OCI-LY7 (cell line): Measurements from ENCODE around the gene KLK15. TPM values are rescaled to one million over a fixed set of nuclear protein-coding genes. Genes with fewer than 3 reads are reported as not detected.

ENCODE experiments used
- BruUV-seq: library from RNA; stranded (reverse); fragments of 400-500 nt; replicated peaks from 2 replicates; lab custom pipeline; 2021; lab: Mats Ljungman, UMichigan
- CTCF ChIA-PET: fragments of 300-600 bp; sonication (Branson Sonifier 250); formaldehyde crosslinking; loops from one replicate; lab custom pipeline; 2022; ENCODE audit warnings: antibody characterized with exemption; ENCODE audit not compliant: unreplicated experiment; lab: Charles Lee
- POLR2A ChIA-PET: fragments of 300-600 bp; sonication (Branson Sonifier 250); formaldehyde crosslinking; loops from one replicate; lab custom pipeline; 2022; ENCODE audit warnings: antibody characterized with exemption; lab: Charles Lee
- DNase-seq: peaks from one replicate; pipeline ENCODE4 v3.0.0-alpha.2; 2015; ENCODE audit warnings: low spot score
- H2AFZ ChIP-seq: fragments of 200-600 bp; sonication (generic), shearing (Covaris generic); 2 replicates; pipeline ENCODE4 v1.6.1; 2014; ENCODE audit warnings: mild to moderate bottlenecking, antibody characterized with exemption, low read length, moderate library complexity
- H3K27ac ChIP-seq: fragments of 200-600 bp; sonication (generic); 2 replicates; pipeline ENCODE4 v1.5.1; 2014; ENCODE audit warnings: mixed run types, low read depth, mild to moderate bottlenecking, moderate library complexity, low read length, inconsistent platforms; ENCODE audit not compliant: poor library complexity, severe bottlenecking
- H3K36me3 ChIP-seq: fragments of 200-600 bp; sonication (generic); 2 replicates; pipeline ENCODE4 v1.6.1; 2014; ENCODE audit warnings: mild to moderate bottlenecking, antibody characterized with exemption, low read length, moderate library complexity, mixed read lengths; ENCODE audit not compliant: insufficient read depth
- H3K4me1 ChIP-seq: fragments of 200-600 bp; sonication (generic); 2 replicates; pipeline ENCODE4 v1.5.1; 2014; ENCODE audit warnings: mild to moderate bottlenecking, low read length; ENCODE audit not compliant: insufficient read depth, poor library complexity, severe bottlenecking
- H3K4me2 ChIP-seq: fragments of 200-600 bp; sonication (generic); 2 replicates; pipeline ENCODE4 v1.6.1; 2014; ENCODE audit warnings: mild to moderate bottlenecking, low read length
- H3K4me3 ChIP-seq: fragments of 200-600 bp; sonication (generic); 2 replicates; pipeline ENCODE4 v1.5.1; 2014; ENCODE audit warnings: mild to moderate bottlenecking, low read depth, low read length; ENCODE audit not compliant: poor library complexity, severe bottlenecking
- H3K79me2 ChIP-seq: fragments of 200-600 bp; sonication (generic); 2 replicates; pipeline ENCODE4 v1.6.1; 2016; ENCODE audit warnings: low read depth, mild to moderate bottlenecking, low read length, moderate library complexity, mixed read lengths; ENCODE audit not compliant: insufficient read depth
- H3K9me2 ChIP-seq: fragments of 200-600 bp; sonication (generic); 2 replicates; pipeline ENCODE4 v1.6.1; 2016; ENCODE audit warnings: mild to moderate bottlenecking, low read length, mixed read lengths; ENCODE audit not compliant: insufficient read depth
- H3K9me3 ChIP-seq: fragments of 200-600 bp; sonication (generic); 2 replicates; pipeline ENCODE4 v1.6.1; 2014; ENCODE audit warnings: mild to moderate bottlenecking, mixed run types, low read length, mixed read lengths
- H4K20me1 ChIP-seq: fragments of 200-600 bp; sonication (generic); 2 replicates; pipeline ENCODE4 v1.6.1; 2014; ENCODE audit warnings: mild to moderate bottlenecking, antibody characterized with exemption, low read length, moderate library complexity, mixed read lengths; ENCODE audit not compliant: insufficient read depth
- CTCF ChIP-seq: fragments of 200-600 bp; sonication (generic); conservative IDR thresholded peaks from 2 replicates; pipeline ENCODE4 v1.5.1; 2014; ENCODE audit warnings: mild to moderate bottlenecking, antibody characterized with exemption, low read length, moderate library complexity, mixed read lengths
- EZH2phosphoT487 ChIP-seq: fragments of 200-600 bp; sonication (generic); IDR thresholded peaks from 2 replicates; pipeline ENCODE4 v1.6.1; 2018; ENCODE audit warnings: low read depth, borderline replicate concordance, mild to moderate bottlenecking, mixed run types, antibody characterized with exemption, low read length, moderate library complexity, mixed read lengths
- intact Hi-C: fragments of 100-400 bp; cut with micrococcal nuclease; formaldehyde crosslinking; loops from one replicate; pipeline ENCODE4 v1.10.0; 2022; ENCODE audit not compliant: unreplicated experiment
- total RNA-seq, 2 experiments: library from RNA; depleted of rRNA in 1 of 2; stranded (reverse); fragments of >200 nt in 1 of 2; shearing (Covaris generic) in 1 of 2; gene quantifications; 2 replicates each; pipeline ENCODE4 v1.2.3, GENCODE V29; 2014 to 2022

Gene KLK15
- total RNA-seq, 2 experiments from 2014 or later: not detected

GRCh38 chr19:50861496-50862286 lies 28.3 kb upstream of the KLK15 start:
- no peak for DNase-seq
- Histone ChIP-seq H3K4me1 (no peaks in the 10 kb centered on the region), H2AFZ (no peak overlapping the region), H3K36me3 (no peaks in the 10 kb centered on the region), H3K9me2 (no peaks in the 10 kb centered on the region), H3K27ac (no peak overlapping the region), H3K4me3 (no peak overlapping the region), H3K79me2 (no peaks in the 10 kb centered on the region), H4K20me1 (no peaks in the 10 kb centered on the region), H3K9me3 (no peaks in the 10 kb centered on the region), H3K4me2 (no peak overlapping the region)
- TF ChIP-seq EZH2phosphoT487 (no peak), CTCF (no peak)
- no TSS peak for BruUV-seq
- POLR2A ChIA-PET: no interaction called here
- intact Hi-C loops: no loop called here
- CTCF ChIA-PET: no interaction called here

GRCh38 chr19:50861010-50861409 lies 27.6 kb upstream of the KLK15 start:
- no peak for DNase-seq
- H3K4me3 ChIP-seq: no peak overlapping the region
- H3K79me2 ChIP-seq: no peaks in the 10 kb centered on the region
- H3K9me2 ChIP-seq: no peaks in the 10 kb centered on the region
- no peak overlapping the region for H2AFZ ChIP-seq
- intact Hi-C loops: no loop called here
- POLR2A ChIA-PET: no interaction called here
- no peaks in the 10 kb centered on the region for H3K9me3 ChIP-seq
- BruUV-seq: no TSS peak
- no peaks in the 10 kb centered on the region for H3K4me1 ChIP-seq
- no peaks in the 10 kb centered on the region for H3K36me3 ChIP-seq
- TF ChIP-seq EZH2phosphoT487 (no peak), CTCF (no peak)
- H3K27ac ChIP-seq: no peak overlapping the region
- H4K20me1 ChIP-seq: no peaks in the 10 kb centered on the region
- CTCF ChIA-PET: no interaction called here
- H3K4me2 ChIP-seq: no peak overlapping the region

GRCh38 chr19:50859849-50860248 lies 26.5 kb upstream of the KLK15 start:
- no TSS peak for BruUV-seq
- H3K36me3 ChIP-seq: no peaks in the 10 kb centered on the region
- POLR2A ChIA-PET: no interaction called here
- H3K4me3 ChIP-seq: no peak overlapping the region
- no peak overlapping the region for H2AFZ ChIP-seq
- H3K79me2 ChIP-seq: no peaks in the 10 kb centered on the region
- intact Hi-C loops: no loop called here
- H4K20me1 ChIP-seq: no peaks in the 10 kb centered on the region
- no peak for TF ChIP-seq CTCF
- no peak for TF ChIP-seq EZH2phosphoT487
- no peak overlapping the region for H3K27ac ChIP-seq
- CTCF ChIA-PET: no interaction called here
- no peak for DNase-seq
- no peaks in the 10 kb centered on the region for H3K9me3 ChIP-seq
- no peaks in the 10 kb centered on the region for H3K9me2 ChIP-seq
- no peaks in the 10 kb centered on the region for H3K4me1 ChIP-seq
- H3K4me2 ChIP-seq: no peak overlapping the region
